Right lobe of liver (tissue), 6 donors: ENCODE results near the gene RAB35. TPM values are rescaled to one million over a fixed set of nuclear protein-coding genes. Genes with fewer than 3 reads are reported as not detected.

Experiments
- ATAC-seq, 4 donors: fragments of 200-7000 bp; cut with Tn5 transposase; one replicate each; pipeline ENCODE4 v1.9.1; 2020; ENCODE audit warnings: mild to moderate bottlenecking in 4 of 4, moderate library complexity in 4 of 4
- DNase-seq, 3 donors: peaks; one replicate each; pipeline ENCODE4 v3.0.0-alpha.2; 2020
- H3K27ac ChIP-seq, 3 donors: fragments of 200-600 bp; one replicate each; pipeline ENCODE4 v1.8.0; 2022
- H3K27me3 ChIP-seq, 2 donors: fragments of 200-600 bp; one replicate each; pipeline ENCODE4 v1.8.0; 2022
- H3K36me3 ChIP-seq, 4 donors: fragments of 200-600 bp; sonication (generic) in 1 of 4; one replicate each; pipeline versions ENCODE4 v1.5.1 to v1.8.0; 2017 to 2022; ENCODE audit warnings: control low read depth in 1 of 4
- H3K4me1 ChIP-seq, 4 donors: fragments of 200-600 bp; sonication (generic) in 1 of 4; one replicate each; pipeline versions ENCODE4 v1.5.1 to v1.8.0; 2017 to 2022; ENCODE audit warnings: control low read depth in 1 of 4
- H3K4me3 ChIP-seq, 3 donors: fragments of 200-600 bp; one replicate each; pipeline ENCODE4 v1.8.0; 2022
- H3K9me3 ChIP-seq, 4 donors: fragments of 200-600 bp; sonication (generic) in 1 of 4; one replicate each; pipeline versions ENCODE4 v1.5.1 to v1.8.0; 2017 to 2022; ENCODE audit warnings: control low read depth in 1 of 4
- POLR2A ChIP-seq: fragments of 450-650 bp; IDR thresholded peaks from one replicate; pipeline ENCODE4 v1.6.1; 2017; ENCODE audit warnings: antibody characterized with exemption, mild to moderate bottlenecking
- WGBS: methylation state at CpG from one replicate; pipeline ENCODE4 v1.1.6; 2018; ENCODE audit warnings: low coverage, low lambda C conversion rate; ENCODE audit not compliant: insufficient coverage; ENCODE audit errors: missing lambda C conversion rate; 5-methylcytosine and 5-hydroxymethylcytosine counted together
- intact Hi-C, 2 donors: fragments of 100-400 bp; cut with DNase I; formaldehyde crosslinking; loops; one replicate each; pipeline versions ENCODE4 v1.11.2 to v1.14.1; 2022
- total RNA-seq, 6 experiments: library from RNA; depleted of rRNA in 2 of 6; stranded (reverse); fragments of >200 nt in 2 of 6; fragmentation: NEBNext Ultra II Directional in 3 of 6; extraction: Animal tissue kit (Norgen Biotek cat#: 25700) in 3 of 6; gene quantifications; one replicate each; pipeline versions ENCODE4 v1.1.0 to v1.2.4, GENCODE V29; 2016 to 2023
- TF ChIP-seq, protein P1 (sequence below), 4 donors: fragments of 200-600 bp in 3 of 4; fragments of 450-650 bp in 1 of 4; IDR thresholded peaks; one replicate each; pipeline versions ENCODE4 v1.5.1 to v1.8.0; 2016 to 2022; ENCODE audit warnings: antibody characterized with exemption in 4 of 4, mild to moderate bottlenecking in 2 of 4
- donor health status: DM: no; HTN: yes; CAD: no.
- donor health status: DM: no; HTN: no; CAD: no.
- donor health status: DM: no; HTN: no; CAD: no.
- donor health status: DM: no; HTN: yes; CAD: no.
- donor health status: DM: no; HTN: yes; CAD: no.

The RAB35 gene
- total RNA-seq, 6 experiments from 2014 or later = 11.7 to 22.1 (median 14.7) TPM

GRCh38 chr12:120081641-120082040 lies 34.9 kb downstream of the RAB35 start:
- 100% methylated on average over 2 of the region's 2 CpGs for WGBS
- Histone ChIP-seq H3K36me3 (no peaks in the 10 kb centered on the region), H3K27me3 (no peaks in the 10 kb centered on the region), H3K9me3 (no peaks in the 10 kb centered on the region), H3K27ac (no peak overlapping the region), H3K4me1 (peaks cover 0 to 4% (median 0%) of the 10 kb centered on the region in 4 donors), H3K4me3 (no peak overlapping the region)
- DNase-seq (no peak), ATAC-seq (no peak)
- TF ChIP-seq, protein P1, sequence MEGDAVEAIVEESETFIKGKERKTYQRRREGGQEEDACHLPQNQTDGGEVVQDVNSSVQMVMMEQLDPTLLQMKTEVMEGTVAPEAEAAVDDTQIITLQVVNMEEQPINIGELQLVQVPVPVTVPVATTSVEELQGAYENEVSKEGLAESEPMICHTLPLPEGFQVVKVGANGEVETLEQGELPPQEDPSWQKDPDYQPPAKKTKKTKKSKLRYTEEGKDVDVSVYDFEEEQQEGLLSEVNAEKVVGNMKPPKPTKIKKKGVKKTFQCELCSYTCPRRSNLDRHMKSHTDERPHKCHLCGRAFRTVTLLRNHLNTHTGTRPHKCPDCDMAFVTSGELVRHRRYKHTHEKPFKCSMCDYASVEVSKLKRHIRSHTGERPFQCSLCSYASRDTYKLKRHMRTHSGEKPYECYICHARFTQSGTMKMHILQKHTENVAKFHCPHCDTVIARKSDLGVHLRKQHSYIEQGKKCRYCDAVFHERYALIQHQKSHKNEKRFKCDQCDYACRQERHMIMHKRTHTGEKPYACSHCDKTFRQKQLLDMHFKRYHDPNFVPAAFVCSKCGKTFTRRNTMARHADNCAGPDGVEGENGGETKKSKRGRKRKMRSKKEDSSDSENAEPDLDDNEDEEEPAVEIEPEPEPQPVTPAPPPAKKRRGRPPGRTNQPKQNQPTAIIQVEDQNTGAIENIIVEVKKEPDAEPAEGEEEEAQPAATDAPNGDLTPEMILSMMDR (IDR thresholded peaks at IDR 0.05) = no peak
- no peak for TF ChIP-seq POLR2A
- intact Hi-C loops = no loop called here

DNA sequence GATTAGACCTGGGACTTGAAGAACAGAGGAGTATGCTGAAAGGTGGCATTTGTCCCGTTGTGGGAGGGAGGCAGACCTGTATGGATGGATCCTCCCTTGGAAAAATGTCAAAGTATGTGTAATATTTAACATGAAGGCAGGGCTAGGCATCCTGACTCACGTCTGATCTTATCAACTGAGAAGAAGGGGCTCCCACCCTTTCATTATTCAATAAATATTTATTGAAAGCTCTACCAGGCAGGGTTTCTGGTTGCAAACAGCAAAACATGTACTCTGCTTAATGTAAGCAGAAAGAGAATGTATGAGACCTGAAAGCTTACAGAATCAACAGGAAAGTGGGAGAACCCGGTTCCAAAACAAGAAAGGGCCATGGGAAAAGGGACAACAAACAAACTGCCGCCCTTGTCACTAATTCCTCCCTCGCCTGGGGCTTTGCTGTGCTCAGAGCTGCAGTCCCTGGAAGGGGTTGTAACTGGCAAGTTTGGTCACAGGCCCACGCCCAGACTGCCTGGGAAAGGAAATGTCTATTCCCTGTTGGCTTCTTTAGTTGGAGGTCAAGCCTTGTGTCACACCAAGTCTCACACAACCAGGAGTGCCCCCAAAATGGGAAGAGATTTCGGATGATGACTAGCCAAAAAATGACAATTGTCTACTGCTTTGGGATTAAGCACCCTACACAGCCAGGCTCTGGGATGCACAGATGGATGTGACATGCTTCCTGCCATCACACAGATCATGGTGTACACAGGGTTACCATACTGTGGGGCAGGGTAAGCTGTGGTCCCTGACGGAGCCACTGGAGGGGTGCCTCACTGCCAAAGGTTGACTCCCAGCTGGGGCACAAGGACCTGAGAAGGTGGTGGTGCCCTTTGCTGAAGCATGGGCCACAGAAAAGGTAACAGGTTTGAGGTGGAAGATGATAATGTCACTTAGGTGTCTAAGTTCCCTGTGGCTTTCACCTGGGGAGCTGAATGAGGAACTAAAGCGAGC lies 36.8 kb downstream of the RAB35 start:
- DNase-seq = peak in 1 of 3 donors; percentile 22
- H3K4me1 ChIP-seq = no peaks in the 10 kb centered on the region
- no peak overlapping the region for H3K4me3 ChIP-seq
- no peaks in the 10 kb centered on the region for H3K36me3 ChIP-seq
- no peaks in the 10 kb centered on the region for H3K27me3 ChIP-seq
- intact Hi-C loops = loop anchor here in 1 of 2 donors (10.0 kb wide), 1 partner anchor 135 kb away; no protein-coding TSS in a partner anchor
- TF ChIP-seq, protein P1 (IDR thresholded peaks at IDR 0.05) = no peak
- TF ChIP-seq POLR2A = no peak
- H3K27ac ChIP-seq = no peak overlapping the region
- peak in 1 of 4 donors; percentile 67 for ATAC-seq
- no peaks in the 10 kb centered on the region for H3K9me3 ChIP-seq
- WGBS = 70% methylated on average over 7 of the region's 9 CpGs

GRCh38 chr12:120078868-120079267 lies 37.7 kb downstream of the RAB35 start:
- H3K27ac ChIP-seq = no peak overlapping the region
- TF ChIP-seq, protein P1 (IDR thresholded peaks at IDR 0.05) = no peak
- TF ChIP-seq POLR2A = no peak
- DNase-seq = peak in 1 of 3 donors; percentile 23
- intact Hi-C loops = loop anchor here in 1 of 2 donors (10.0 kb wide), 1 partner anchor 134 kb away; no protein-coding TSS in a partner anchor
- no CpG with 5 or more reads among the region's 5 CpGs for whole genome bisulfite sequencing
- H3K4me3 ChIP-seq = no peak overlapping the region
- no peaks in the 10 kb centered on the region for H3K9me3 ChIP-seq
- no peaks in the 10 kb centered on the region for H3K27me3 ChIP-seq
- ATAC-seq = peak in 1 of 4 donors; percentile 15
- no peaks in the 10 kb centered on the region for H3K4me1 ChIP-seq
- no peaks in the 10 kb centered on the region for H3K36me3 ChIP-seq

GRCh38 chr12:120077260-120077659 lies 39.3 kb downstream of the RAB35 start:
- H3K36me3 ChIP-seq = no peaks in the 10 kb centered on the region
- ATAC-seq = no peak
- intact Hi-C loops = loop anchor here in 1 of 2 donors (10.0 kb wide), 1 partner anchor 132 kb away; no protein-coding TSS in a partner anchor
- H3K27ac ChIP-seq = no peak overlapping the region
- TF ChIP-seq POLR2A = no peak
- TF ChIP-seq, protein P1 (IDR thresholded peaks at IDR 0.05) = no peak
- no peaks in the 10 kb centered on the region for H3K4me1 ChIP-seq
- DNase-seq = peak in 1 of 3 donors; percentile 21
- WGBS = 95% methylated on average over 4 of the region's 6 CpGs
- no peaks in the 10 kb centered on the region for H3K9me3 ChIP-seq
- no peaks in the 10 kb centered on the region for H3K27me3 ChIP-seq
- no peak overlapping the region for H3K4me3 ChIP-seq
